Caco-2 (cell line): ENCODE data around the gene ELAVL1. TPM values are rescaled to one million over a fixed set of nuclear protein-coding genes. Genes with fewer than 3 reads are reported as not detected.
"Not testable (repeated sequence)": the region's sequence is repeated elsewhere in the genome, so short reads cannot be mapped to it uniquely, and the experiment has no call there.

Experiments
- BruUV-seq: library from RNA; stranded (reverse); fragments of 400-500 nt; replicated peaks from 2 replicates; lab custom pipeline; 2021; lab: Mats Ljungman, UMichigan
- CTCF ChIA-PET: fragments of 300-600 bp; sonication (Branson Sonifier 250); formaldehyde crosslinking; loops from one replicate; lab custom pipeline; 2022; ENCODE audit warnings: antibody characterized with exemption; lab: Charles Lee
- POLR2A ChIA-PET: fragments of 300-600 bp; sonication (Branson Sonifier 250); formaldehyde crosslinking; loops from one replicate; lab custom pipeline; 2022; ENCODE audit warnings: antibody characterized with exemption; lab: Charles Lee
- DNase-seq, 2 experiments: peaks; one replicate each; pipeline versions ENCODE4 v3.0.0 to v3.0.0-alpha.2; 2020 to 2022
- H3K27me3 ChIP-seq: replicated peaks from 2 replicates; pipeline ENCODE4 v1.6.0; 2011; ENCODE audit warnings: low read length; ENCODE audit not compliant: control insufficient read depth, insufficient read depth
- H3K36me3 ChIP-seq: 2 replicates; pipeline ENCODE4 v1.5.1; 2011; ENCODE audit warnings: low read length; ENCODE audit not compliant: control insufficient read depth, insufficient read depth
- H3K4me1 ChIP-seq: fragments of 250-450 bp; sonication (Bioruptor Pico); 2 replicates; pipeline ENCODE4 v1.5.1; 2020; ENCODE audit warnings: mild to moderate bottlenecking
- H3K4me3 ChIP-seq: 2 replicates; pipeline ENCODE4 v1.5.1; 2011; ENCODE audit warnings: low read depth, mild to moderate bottlenecking, control low read depth, low read length
- H3K9me3 ChIP-seq: fragments of 250-450 bp; sonication (Bioruptor Pico); 2 replicates; pipeline ENCODE4 v1.5.1; 2020; ENCODE audit warnings: mild to moderate bottlenecking, moderate library complexity
- H3K27ac Mint-ChIP-seq: one replicate; pipeline ENCODE4 v1.8.0; 2022; ENCODE audit warnings: mixed read lengths; ENCODE audit not compliant: unreplicated experiment
- H3K27me3 Mint-ChIP-seq: one replicate; pipeline ENCODE4 v1.8.0; 2022; ENCODE audit warnings: mixed read lengths; ENCODE audit not compliant: insufficient read depth, unreplicated experiment
- H3K36me3 Mint-ChIP-seq: one replicate; pipeline ENCODE4 v1.8.0; 2022; ENCODE audit warnings: mild to moderate bottlenecking, mixed read lengths; ENCODE audit not compliant: insufficient read depth, unreplicated experiment
- H3K4me1 Mint-ChIP-seq: one replicate; pipeline ENCODE4 v1.8.0; 2022; ENCODE audit warnings: low read depth, mixed read lengths; ENCODE audit not compliant: unreplicated experiment
- H3K4me3 Mint-ChIP-seq: one replicate; pipeline ENCODE4 v1.8.0; 2022; ENCODE audit warnings: mild to moderate bottlenecking, moderate library complexity, mixed read lengths; ENCODE audit not compliant: unreplicated experiment
- H3K9me3 Mint-ChIP-seq: one replicate; pipeline ENCODE4 v1.8.0; 2022; ENCODE audit warnings: mixed read lengths; ENCODE audit not compliant: unreplicated experiment
- intact Hi-C: fragments of 100-400 bp; cut with micrococcal nuclease; formaldehyde crosslinking; loops from one replicate; pipeline ENCODE4 v1.10.0; 2022; ENCODE audit not compliant: unreplicated experiment
- total RNA-seq: library from RNA; stranded (reverse); gene quantifications from 2 replicates; pipeline ENCODE4 v1.2.3, GENCODE V29; 2022
- TF ChIP-seq, protein P1 (sequence below), 2 experiments: fragments of 200-600 bp in 1 of 2; IDR thresholded peaks; 1 replicate in 1 of 2; 2 replicates in 1 of 2; pipeline versions ENCODE4 v1.5.1 to v1.8.0; 2011 to 2022; ENCODE audit warnings: antibody characterized with exemption in 1 of 2, control low read depth in 1 of 2, inconsistent platforms in 1 of 2, low read depth in 1 of 2, low read length in 1 of 2, mild to moderate bottlenecking in 1 of 2, moderate library complexity in 1 of 2; ENCODE audit not compliant: insufficient read depth in 1 of 2, severe bottlenecking in 1 of 2, unreplicated experiment in 1 of 2

ELAVL1 gene
- total RNA-seq, 1 experiment from 2014 or later, result 117 TPM

DNA sequence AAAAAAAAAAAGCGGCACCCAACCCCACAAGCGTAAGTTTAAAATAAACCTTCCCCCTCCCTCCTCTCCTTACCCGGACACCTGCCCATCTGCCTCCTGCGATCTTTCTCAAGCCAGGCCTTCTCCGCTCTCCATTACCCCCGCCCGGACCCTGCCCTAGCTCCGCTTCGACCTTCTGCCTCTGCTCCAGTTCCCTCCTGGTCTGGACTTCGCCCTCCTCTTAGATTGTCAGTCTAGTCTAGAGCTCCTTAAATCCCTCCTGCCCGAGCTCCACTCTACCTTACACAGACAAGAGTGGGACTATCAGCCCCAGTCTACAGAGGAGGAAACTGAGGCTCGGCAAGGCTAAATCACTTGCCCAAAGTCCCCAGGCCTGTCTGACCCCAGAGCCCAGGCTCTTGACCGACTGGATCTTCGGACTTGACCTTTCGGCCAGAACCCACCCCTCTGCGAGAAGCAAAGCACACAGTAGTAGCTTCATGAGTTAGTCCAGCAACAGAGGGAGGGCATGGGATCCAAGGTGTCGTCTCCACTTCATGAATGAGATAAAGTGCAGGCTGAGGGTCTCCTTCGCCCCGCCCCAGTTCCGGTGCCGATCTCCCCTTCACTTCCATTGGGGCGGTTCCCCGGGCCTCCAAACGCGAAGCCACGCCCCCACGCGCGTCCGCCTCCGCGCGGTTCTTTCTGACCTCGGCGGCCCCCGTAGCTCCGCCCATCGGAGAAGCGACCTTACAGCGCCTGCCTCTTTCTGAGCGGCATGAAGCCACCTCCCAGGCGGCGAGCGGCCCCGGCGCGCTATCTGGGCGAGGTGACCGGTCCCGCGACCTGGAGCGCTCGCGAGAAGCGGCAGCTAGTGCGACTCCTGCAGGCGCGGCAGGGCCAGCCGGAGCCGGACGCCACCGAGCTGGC is 85.6 kb downstream of the ELAVL1 start, which contains the start of gene SNAPC2:
SNAPC2 (plus strand) TSS at position 729 of the 909 bp plus-strand sequence; CDS start at position 758, 29 bp downstream.
- Mint-ChIP-seq H3K27ac (peak within 1 kb of the TSS; percentile 83), H3K36me3 (peaks cover 31% of the 10 kb centered on the region), H3K9me3 (no peaks in the 10 kb centered on the region), H3K4me3 (peak within 1 kb of the TSS; percentile 87), H3K27me3 (no peaks in the 10 kb centered on the region), H3K4me1 (peaks cover 7% of the 10 kb centered on the region)
- Histone ChIP-seq H3K36me3 (no peaks in the 10 kb centered on the region), H3K27me3 (no peaks in the 10 kb centered on the region), H3K4me1 (peaks cover 16% of the 10 kb centered on the region), H3K4me3 (peak within 1 kb of the TSS; percentile 63), H3K9me3 (no peaks in the 10 kb centered on the region)
- ChIA-PET CTCF (interaction anchor here (0.6 to 3.6 kb wide), 16 partner anchors 8 to 266 kb away, joined by 3 to 50 read pairs (median 6); partner anchors contain the start of genes MAP2K7 and TIMM44), POLR2A (interaction anchor here (0.6 to 2.3 kb wide), 9 partner anchors 9 to 398 kb away, joined by 3 to 69 read pairs (median 8); partner anchors contain the start of genes ELAVL1, LRRC8E, MAP2K7 and MCOLN1)
- peak; percentile 96 for DNase-seq
- intact Hi-C loops, result loop anchor here (1.0 kb wide), 1 partner anchor 51 kb away; no protein-coding TSS in a partner anchor
- TSS peak; percentile 41 for BruUV-seq
- TF ChIP-seq, protein P1, sequence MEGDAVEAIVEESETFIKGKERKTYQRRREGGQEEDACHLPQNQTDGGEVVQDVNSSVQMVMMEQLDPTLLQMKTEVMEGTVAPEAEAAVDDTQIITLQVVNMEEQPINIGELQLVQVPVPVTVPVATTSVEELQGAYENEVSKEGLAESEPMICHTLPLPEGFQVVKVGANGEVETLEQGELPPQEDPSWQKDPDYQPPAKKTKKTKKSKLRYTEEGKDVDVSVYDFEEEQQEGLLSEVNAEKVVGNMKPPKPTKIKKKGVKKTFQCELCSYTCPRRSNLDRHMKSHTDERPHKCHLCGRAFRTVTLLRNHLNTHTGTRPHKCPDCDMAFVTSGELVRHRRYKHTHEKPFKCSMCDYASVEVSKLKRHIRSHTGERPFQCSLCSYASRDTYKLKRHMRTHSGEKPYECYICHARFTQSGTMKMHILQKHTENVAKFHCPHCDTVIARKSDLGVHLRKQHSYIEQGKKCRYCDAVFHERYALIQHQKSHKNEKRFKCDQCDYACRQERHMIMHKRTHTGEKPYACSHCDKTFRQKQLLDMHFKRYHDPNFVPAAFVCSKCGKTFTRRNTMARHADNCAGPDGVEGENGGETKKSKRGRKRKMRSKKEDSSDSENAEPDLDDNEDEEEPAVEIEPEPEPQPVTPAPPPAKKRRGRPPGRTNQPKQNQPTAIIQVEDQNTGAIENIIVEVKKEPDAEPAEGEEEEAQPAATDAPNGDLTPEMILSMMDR (IDR thresholded peaks at IDR 0.05; ENCODE audit: insufficient read depth in 1 of 2, low read depth in 1 of 2, low read length in 1 of 2, severe bottlenecking in 1 of 2, unreplicated experiment in 1 of 2), result no peak

DNA sequence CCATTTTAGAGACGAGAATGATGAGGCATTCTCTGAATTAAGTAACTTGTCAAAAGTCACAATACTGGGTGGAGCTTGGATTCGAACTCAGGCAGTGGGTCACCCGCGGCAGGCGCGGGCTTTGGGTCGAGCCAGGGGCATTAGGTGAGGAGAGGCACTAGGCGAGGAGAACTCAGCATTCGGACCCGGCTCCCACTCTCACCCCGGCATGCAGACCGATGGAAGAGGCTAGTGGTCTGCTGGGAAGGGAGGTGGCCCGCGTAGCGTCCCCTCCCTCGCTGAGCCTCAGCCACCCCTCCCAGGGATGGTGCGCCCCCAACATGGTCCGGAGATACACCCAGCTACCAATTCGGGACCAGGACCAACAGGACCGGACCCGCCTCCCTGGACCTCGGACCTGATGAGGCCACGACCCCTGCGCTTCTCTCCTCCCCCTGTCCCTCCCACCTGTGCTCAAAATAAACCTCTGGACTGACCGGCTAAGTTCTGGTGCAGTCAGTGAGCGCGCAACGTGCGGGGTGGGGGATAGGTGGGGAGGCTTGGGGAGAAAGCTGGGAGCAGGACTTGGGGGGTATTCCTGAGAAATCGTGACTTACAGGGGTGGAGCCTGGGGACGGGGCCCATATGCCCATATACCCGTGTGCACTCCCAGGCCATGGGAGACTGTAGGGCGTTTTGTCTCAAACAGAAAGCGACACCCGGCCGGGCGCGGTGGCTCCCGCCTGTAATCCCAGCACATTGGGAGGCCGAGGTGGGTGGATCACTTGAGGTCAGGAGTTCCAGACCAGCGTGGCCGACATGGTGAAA is 86.6 kb downstream of the ELAVL1 start:
- TF ChIP-seq, protein P1 (IDR thresholded peaks at IDR 0.05; ENCODE audit: insufficient read depth in 1 of 2, low read depth in 1 of 2, low read length in 1 of 2, severe bottlenecking in 1 of 2, unreplicated experiment in 1 of 2), result no peak
- Histone ChIP-seq H3K4me3 (peak overlapping the region; percentile 63; the same call in 1 of the 2 replicates), H3K4me1 (peaks cover 16% of the 10 kb centered on the region), H3K36me3 (no peaks in the 10 kb centered on the region), H3K9me3 (no peaks in the 10 kb centered on the region), H3K27me3 (no peaks in the 10 kb centered on the region)
- intact Hi-C loops, result no loop called here
- no peaks in the 10 kb centered on the region for H3K27me3 Mint-ChIP-seq
- no peak overlapping the region for H3K27ac Mint-ChIP-seq
- BruUV-seq, result no TSS peak
- ChIA-PET POLR2A (interaction anchor here (0.6 to 2.2 kb wide), 2 partner anchors 15 to 31 kb away, joined by 8 to 69 read pairs; partner anchors contain the start of genes LRRC8E and MAP2K7), CTCF (interaction anchor here (1.2 to 3.6 kb wide), 6 partner anchors 8 to 66 kb away, joined by 4 to 50 read pairs (median 20); partner anchors contain the start of genes CTXN1, MAP2K7 and TIMM44)
- DNase-seq, result no peak
- H3K36me3 Mint-ChIP-seq, result peaks cover 28% of the 10 kb centered on the region
- no peaks in the 10 kb centered on the region for H3K9me3 Mint-ChIP-seq
- H3K4me3 Mint-ChIP-seq, result peak overlapping the region; percentile 87
- H3K4me1 Mint-ChIP-seq, result peaks cover 7% of the 10 kb centered on the region

DNA sequence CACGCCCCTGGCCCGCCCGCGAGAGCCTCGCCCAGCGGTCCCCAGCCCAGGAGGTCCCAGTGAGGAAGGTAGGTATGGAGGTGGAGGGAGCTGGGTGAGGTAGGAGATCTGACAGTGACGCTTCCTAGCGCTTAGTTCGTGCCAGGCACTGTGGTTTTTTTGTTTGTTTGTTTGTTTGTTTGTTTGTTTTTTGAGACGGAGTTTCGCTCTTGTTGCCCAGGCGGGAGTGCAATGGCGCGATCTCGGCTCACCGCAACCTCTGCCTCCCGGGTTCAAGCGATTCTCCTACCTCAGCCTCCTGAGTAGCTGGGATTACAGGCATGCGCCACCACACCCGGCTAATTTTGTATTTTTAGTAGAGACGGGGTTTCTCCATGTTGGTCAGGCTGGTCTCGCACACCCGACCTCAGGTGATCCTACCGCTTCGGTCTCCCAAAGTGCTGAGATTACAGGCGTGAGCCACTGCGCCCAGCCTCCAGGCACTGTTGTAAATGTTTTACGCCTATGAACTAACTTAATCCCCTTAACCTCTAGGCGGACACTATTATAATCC is 87.3 kb downstream of the ELAVL1 start:
- H3K4me1 Mint-ChIP-seq, H3K27ac Mint-ChIP-seq, H3K9me3 Mint-ChIP-seq, intact Hi-C loops, BruUV-seq, DNase-seq, H3K9me3 ChIP-seq, H3K27me3 Mint-ChIP-seq, H3K36me3 ChIP-seq, H3K27me3 ChIP-seq: not testable (repeated sequence)
- Histone ChIP-seq H3K4me1 (peaks cover 16% of the 10 kb centered on the region), H3K4me3 (peak overlapping the region; percentile 58)
- ChIA-PET CTCF (interaction anchor here (0.9 to 3.0 kb wide), 6 partner anchors 9 to 49 kb away, joined by 3 to 14 read pairs (median 5); partner anchors contain the start of genes CTXN1, MAP2K7 and TIMM44), POLR2A (interaction anchor here (0.8 to 1.0 kb wide), 2 partner anchors 15 to 26 kb away, joined by 3 to 4 read pairs; partner anchors contain the start of gene MAP2K7)
- Mint-ChIP-seq H3K36me3 (peaks cover 26% of the 10 kb centered on the region), H3K4me3 (peak overlapping the region; percentile 87)
